SU-DHL-6 (cell line): Measurements from ENCODE around the gene RTCB.

Source experiments
- H2AFZ ChIP-seq: fragments of 200-600 bp; sonication (generic); 2 replicates; pipeline ENCODE4 v1.6.1; 2014; ENCODE audit warnings: low read depth, mild to moderate bottlenecking, moderate library complexity, mixed read lengths, antibody characterized with exemption, low read length; ENCODE audit not compliant: severe bottlenecking
- H3F3A ChIP-seq: fragments of 200-600 bp; shearing (Covaris generic); 2 replicates; pipeline ENCODE4 v1.6.0; 2016; ENCODE audit warnings: antibody characterized with exemption, mild to moderate bottlenecking; ENCODE audit not compliant: insufficient read depth
- H3K27ac ChIP-seq: fragments of 200-600 bp; sonication (generic); 2 replicates; pipeline ENCODE4 v1.5.1; 2016; ENCODE audit warnings: low read depth, mild to moderate bottlenecking, low read length, moderate library complexity, mixed read lengths
- H3K27me3 ChIP-seq: fragments of 200-600 bp; sonication (generic), shearing (Covaris generic); 2 replicates; pipeline ENCODE4 v1.6.0; 2014; ENCODE audit warnings: mild to moderate bottlenecking, low read length
- H3K36me3 ChIP-seq: fragments of 200-600 bp; sonication (generic); 2 replicates; pipeline ENCODE4 v1.6.1; 2014; ENCODE audit warnings: mild to moderate bottlenecking, low read length, mixed read lengths
- H3K4me2 ChIP-seq: fragments of 300-600, 200-600 bp; shearing (Covaris generic), sonication (generic); 2 replicates; pipeline ENCODE4 v1.6.0; 2014; ENCODE audit warnings: low read length, low read depth, mild to moderate bottlenecking; ENCODE audit not compliant: poor library complexity, severe bottlenecking
- H3K4me3 ChIP-seq: fragments of 200-600 bp; sonication (generic); 2 replicates; pipeline ENCODE4 v1.5.1; 2014; ENCODE audit warnings: antibody characterized with exemption, low read length, mild to moderate bottlenecking, mixed read lengths; ENCODE audit not compliant: insufficient read depth, poor library complexity, severe bottlenecking
- H3K79me2 ChIP-seq: fragments of 200-600 bp; sonication (generic); 2 replicates; pipeline ENCODE4 v1.6.1; 2014; ENCODE audit warnings: mild to moderate bottlenecking, low read length, moderate library complexity; ENCODE audit not compliant: insufficient read depth
- H3K9ac ChIP-seq: fragments of 200-600 bp; sonication (generic); 2 replicates; pipeline ENCODE4 v1.7.0; 2014; ENCODE audit warnings: mild to moderate bottlenecking, low read length
- H3K9me2 ChIP-seq: fragments of 200-600 bp; sonication (generic); replicated peaks from 2 replicates; pipeline ENCODE4 v1.6.1; 2014; ENCODE audit warnings: low read length; ENCODE audit not compliant: insufficient read depth
- H3K9me3 ChIP-seq: fragments of 200-600 bp; sonication (generic); 2 replicates; pipeline ENCODE4 v1.6.1; 2014; ENCODE audit warnings: low read length, mixed read lengths; ENCODE audit not compliant: insufficient read depth
- H4K20me1 ChIP-seq: fragments of 200-600 bp; sonication (generic); 2 replicates; pipeline ENCODE4 v1.6.1; 2014; ENCODE audit warnings: low read depth, mild to moderate bottlenecking, antibody characterized with exemption, low read length, moderate library complexity, mixed read lengths
- EZH2phosphoT487 ChIP-seq: fragments of 200-600 bp; sonication (generic), shearing (Covaris generic); conservative IDR thresholded peaks from 2 replicates; pipeline ENCODE4 v1.6.1; 2018; ENCODE audit warnings: mild to moderate bottlenecking, antibody characterized with exemption, low read length, moderate library complexity, mixed read lengths
- TF ChIP-seq, protein P1 (sequence below): fragments of 200-600 bp; sonication (generic); IDR thresholded peaks from one replicate; pipeline ENCODE4 v1.5.1; 2017; ENCODE audit warnings: antibody characterized with exemption, mild to moderate bottlenecking, low read length, moderate library complexity; ENCODE audit not compliant: insufficient read depth, poor library complexity, severe bottlenecking

Gene RTCB

DNA sequence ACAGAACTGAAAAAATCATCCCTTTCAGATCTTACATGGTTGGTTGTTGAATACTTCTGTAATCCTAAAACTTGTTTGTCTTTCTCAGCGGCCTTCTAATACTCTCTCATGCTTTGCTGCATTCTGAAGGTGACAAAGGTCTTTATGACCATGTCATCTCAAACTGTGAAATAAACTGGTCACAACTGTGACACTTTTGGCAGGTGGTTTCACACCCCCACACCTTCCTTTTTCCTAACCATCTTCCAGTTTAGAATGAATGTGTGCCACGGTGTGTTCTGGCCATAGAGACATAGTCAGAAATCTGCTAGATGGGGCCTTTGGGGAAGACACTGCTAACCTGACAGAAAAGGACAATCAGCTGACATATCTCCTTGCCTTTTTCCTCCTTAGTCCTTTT, 69.1 kb downstream of the RTCB start:
- Histone ChIP-seq H3K4me3 (no peak overlapping the region), H2AFZ (no peak overlapping the region), H3K79me2 (no peaks in the 10 kb centered on the region), H3K27ac (no peak overlapping the region), H3F3A (no peaks in the 10 kb centered on the region), H3K9me3 (no peaks in the 10 kb centered on the region), H3K4me2 (no peak overlapping the region), H3K36me3 (no peaks in the 10 kb centered on the region), H3K9me2 (no peaks in the 10 kb centered on the region), H3K9ac (no peak overlapping the region), H3K27me3 (no peaks in the 10 kb centered on the region), H4K20me1 (no peaks in the 10 kb centered on the region)
- no peak for TF ChIP-seq EZH2phosphoT487
- TF ChIP-seq, protein P1, sequence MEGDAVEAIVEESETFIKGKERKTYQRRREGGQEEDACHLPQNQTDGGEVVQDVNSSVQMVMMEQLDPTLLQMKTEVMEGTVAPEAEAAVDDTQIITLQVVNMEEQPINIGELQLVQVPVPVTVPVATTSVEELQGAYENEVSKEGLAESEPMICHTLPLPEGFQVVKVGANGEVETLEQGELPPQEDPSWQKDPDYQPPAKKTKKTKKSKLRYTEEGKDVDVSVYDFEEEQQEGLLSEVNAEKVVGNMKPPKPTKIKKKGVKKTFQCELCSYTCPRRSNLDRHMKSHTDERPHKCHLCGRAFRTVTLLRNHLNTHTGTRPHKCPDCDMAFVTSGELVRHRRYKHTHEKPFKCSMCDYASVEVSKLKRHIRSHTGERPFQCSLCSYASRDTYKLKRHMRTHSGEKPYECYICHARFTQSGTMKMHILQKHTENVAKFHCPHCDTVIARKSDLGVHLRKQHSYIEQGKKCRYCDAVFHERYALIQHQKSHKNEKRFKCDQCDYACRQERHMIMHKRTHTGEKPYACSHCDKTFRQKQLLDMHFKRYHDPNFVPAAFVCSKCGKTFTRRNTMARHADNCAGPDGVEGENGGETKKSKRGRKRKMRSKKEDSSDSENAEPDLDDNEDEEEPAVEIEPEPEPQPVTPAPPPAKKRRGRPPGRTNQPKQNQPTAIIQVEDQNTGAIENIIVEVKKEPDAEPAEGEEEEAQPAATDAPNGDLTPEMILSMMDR, result no peak

DNA sequence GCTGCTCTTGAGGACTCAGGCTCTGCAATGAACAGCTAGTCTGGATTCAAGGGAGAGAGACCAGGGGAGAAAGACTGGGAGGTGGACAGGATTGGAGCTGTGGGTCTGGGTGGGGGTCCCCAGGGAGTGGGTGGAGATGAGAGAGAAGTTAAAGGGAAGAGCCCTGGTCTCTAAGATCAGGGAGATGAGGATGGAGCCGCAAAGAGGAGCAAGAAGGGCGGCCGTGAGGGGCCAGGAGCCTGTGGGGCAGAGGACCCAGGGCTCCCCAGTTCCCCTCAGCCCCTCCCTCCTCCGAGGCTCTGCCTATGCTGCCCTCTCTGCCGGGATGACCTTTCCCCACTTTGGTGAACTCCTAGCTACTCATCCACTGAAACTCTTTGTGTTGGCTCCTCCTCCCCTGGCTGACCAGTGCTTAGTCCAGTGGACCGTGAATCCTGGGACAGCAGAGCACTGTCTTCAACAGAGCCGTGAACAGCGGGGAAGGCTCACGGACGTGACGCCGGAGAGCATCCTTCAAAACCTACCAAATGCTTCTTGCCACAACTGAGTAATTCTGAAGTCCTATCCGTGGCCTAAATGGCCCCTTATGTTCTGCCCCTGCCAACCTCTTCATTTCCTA, 70.8 kb downstream of the RTCB start:
- no peaks in the 10 kb centered on the region for H3F3A ChIP-seq
- no peak for TF ChIP-seq EZH2phosphoT487
- TF ChIP-seq, protein P1, result no peak
- no peak overlapping the region for H3K4me2 ChIP-seq
- H3K9ac ChIP-seq, result no peak overlapping the region
- H3K9me3 ChIP-seq, result no peaks in the 10 kb centered on the region
- H3K4me3 ChIP-seq, result no peak overlapping the region
- H3K27ac ChIP-seq, result no peak overlapping the region
- no peaks in the 10 kb centered on the region for H3K79me2 ChIP-seq
- no peaks in the 10 kb centered on the region for H4K20me1 ChIP-seq
- H3K36me3 ChIP-seq, result no peaks in the 10 kb centered on the region
- no peak overlapping the region for H2AFZ ChIP-seq
- H3K9me2 ChIP-seq, result no peaks in the 10 kb centered on the region
- H3K27me3 ChIP-seq, result no peaks in the 10 kb centered on the region

DNA sequence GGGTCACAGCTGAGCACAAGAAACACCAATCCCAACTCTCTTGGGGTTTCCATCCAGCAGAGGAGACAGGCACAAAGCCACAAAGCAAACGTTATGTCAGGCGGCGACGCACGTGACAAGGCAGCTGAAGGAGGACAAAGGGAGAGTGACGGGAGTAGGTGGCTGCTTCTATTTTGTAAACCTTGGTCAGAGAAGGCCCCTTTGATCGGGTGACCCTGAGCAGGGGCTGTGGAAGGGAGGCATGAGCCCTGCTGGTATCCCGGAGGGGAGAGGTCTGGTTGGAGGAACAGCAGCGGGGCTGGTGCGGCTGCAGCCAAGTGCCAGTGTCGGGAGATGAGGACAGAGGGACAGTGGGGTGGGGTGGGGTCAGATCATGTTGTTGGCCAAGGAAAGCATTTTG, 71.6 kb downstream of the RTCB start:
- Histone ChIP-seq H3K9me3 (no peaks in the 10 kb centered on the region), H3K36me3 (no peaks in the 10 kb centered on the region), H2AFZ (no peak overlapping the region), H4K20me1 (no peaks in the 10 kb centered on the region), H3K9me2 (no peaks in the 10 kb centered on the region), H3K27me3 (no peaks in the 10 kb centered on the region), H3K4me2 (no peak overlapping the region), H3K4me3 (no peak overlapping the region), H3K79me2 (no peaks in the 10 kb centered on the region), H3K9ac (no peak overlapping the region), H3K27ac (no peak overlapping the region), H3F3A (no peaks in the 10 kb centered on the region)
- TF ChIP-seq EZH2phosphoT487, result no peak
- TF ChIP-seq, protein P1, result no peak
